WI38 (cell line): ENCODE data around the gene TSPO.

Experiments used
- H3K4me3 ChIP-seq: 2 replicates; pipeline ENCODE4 v1.5.1; 2011; ENCODE audit warnings: low read depth, mild to moderate bottlenecking, control low read depth, low read length
- TF ChIP-seq, protein P1 (sequence below): IDR thresholded peaks from 2 replicates; pipeline ENCODE4 v1.5.1; 2012; ENCODE audit warnings: low read depth, mild to moderate bottlenecking, control low read depth, low read length

TSPO gene

DNA sequence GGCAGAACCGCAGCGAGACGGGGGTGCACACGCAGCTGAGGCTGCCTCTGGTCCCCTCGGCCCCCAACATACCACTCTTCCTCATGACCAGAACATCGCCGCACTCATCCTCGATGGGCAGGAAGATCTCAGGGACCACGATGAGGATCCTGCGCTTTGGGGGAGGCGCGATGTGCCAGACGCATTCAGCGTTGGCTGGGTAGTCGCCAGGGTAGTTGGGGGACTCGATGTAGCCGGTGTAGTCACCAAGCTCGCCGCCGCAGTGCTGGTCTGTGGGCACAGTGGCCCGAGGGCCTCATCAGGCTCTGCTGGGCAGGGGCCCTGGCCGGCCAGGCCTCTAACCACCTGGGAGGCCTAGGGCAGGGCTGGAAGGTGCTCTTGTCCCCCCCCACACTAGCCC lies 58.6 kb downstream of the TSPO start:
- no peak overlapping the region for H3K4me3 ChIP-seq
- TF ChIP-seq, protein P1, sequence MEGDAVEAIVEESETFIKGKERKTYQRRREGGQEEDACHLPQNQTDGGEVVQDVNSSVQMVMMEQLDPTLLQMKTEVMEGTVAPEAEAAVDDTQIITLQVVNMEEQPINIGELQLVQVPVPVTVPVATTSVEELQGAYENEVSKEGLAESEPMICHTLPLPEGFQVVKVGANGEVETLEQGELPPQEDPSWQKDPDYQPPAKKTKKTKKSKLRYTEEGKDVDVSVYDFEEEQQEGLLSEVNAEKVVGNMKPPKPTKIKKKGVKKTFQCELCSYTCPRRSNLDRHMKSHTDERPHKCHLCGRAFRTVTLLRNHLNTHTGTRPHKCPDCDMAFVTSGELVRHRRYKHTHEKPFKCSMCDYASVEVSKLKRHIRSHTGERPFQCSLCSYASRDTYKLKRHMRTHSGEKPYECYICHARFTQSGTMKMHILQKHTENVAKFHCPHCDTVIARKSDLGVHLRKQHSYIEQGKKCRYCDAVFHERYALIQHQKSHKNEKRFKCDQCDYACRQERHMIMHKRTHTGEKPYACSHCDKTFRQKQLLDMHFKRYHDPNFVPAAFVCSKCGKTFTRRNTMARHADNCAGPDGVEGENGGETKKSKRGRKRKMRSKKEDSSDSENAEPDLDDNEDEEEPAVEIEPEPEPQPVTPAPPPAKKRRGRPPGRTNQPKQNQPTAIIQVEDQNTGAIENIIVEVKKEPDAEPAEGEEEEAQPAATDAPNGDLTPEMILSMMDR, result no peak

DNA sequence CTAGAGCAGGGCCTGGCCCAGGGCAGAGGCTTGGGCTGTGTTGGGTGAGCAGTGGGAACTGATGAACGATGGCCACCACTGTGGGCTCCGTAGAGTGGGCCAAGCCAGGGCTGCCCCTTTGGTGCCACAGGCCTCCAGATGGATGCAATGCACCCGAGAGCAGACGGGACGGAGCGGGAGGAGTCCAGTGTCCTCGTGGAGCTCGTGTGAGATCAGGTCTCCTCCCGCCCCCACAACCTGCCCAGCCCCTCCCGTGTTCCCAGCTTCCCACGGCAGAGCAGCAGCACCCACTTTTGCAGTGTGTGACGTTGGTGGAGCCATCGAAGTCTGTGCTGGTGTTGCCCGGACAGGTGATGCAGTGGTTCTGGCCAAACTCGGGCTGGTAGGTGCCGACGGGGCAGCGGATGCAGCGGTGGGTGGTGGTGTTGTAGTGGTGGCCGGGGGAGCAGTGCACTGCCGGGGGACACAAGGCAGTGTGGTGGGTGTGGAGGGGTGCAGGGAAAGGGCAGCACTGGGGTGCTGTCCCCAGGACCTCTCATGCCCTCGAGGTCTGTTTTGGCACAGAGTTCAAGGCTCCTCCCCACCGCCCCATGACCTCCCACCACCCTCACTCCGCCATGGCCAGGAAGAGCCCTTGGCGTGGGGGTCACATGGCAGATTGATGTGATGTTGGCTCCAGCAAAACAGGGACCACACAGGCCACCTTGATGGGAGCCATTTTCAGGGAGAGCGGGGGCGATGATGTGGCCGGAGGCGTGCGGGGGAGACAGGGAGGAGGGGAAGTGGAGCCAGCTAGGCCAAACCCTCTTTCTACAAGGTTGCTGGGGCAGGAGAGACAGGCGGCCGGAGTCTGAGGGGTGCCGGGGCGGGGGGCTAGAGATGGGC lies 59.5 kb downstream of the TSPO start:
- H3K4me3 ChIP-seq, result no peak overlapping the region

DNA sequence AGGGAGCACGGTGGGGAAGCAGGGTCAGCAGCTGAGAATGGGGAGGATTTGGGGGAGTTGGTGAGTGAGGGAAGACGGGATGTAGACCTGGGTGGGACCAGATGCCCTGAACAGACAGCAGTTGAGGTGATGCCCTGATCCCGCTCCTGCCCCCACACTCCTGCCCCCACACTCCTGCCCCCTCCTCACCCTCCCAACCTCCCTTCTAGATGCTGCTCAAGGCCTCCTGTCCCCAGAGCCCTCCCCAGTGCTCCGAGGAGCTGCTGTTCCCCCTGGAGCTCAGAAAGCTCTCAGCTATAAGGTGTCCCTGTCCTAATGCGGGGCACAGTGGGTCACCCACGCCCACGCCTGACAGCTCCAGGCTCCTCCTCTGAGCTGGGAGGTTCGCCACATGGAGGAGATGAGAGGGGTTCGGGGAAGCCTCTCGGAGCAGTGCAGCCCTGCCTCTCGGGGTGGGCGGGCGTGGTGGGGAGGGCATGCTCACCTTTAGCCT lies 60.6 kb downstream of the TSPO start:
- no peak overlapping the region for H3K4me3 ChIP-seq
- TF ChIP-seq, protein P1, result no peak

More for the DNA sequence above, 59.5 kb downstream of the TSPO start:
- TF ChIP-seq, protein P1, result no peak

DNA sequence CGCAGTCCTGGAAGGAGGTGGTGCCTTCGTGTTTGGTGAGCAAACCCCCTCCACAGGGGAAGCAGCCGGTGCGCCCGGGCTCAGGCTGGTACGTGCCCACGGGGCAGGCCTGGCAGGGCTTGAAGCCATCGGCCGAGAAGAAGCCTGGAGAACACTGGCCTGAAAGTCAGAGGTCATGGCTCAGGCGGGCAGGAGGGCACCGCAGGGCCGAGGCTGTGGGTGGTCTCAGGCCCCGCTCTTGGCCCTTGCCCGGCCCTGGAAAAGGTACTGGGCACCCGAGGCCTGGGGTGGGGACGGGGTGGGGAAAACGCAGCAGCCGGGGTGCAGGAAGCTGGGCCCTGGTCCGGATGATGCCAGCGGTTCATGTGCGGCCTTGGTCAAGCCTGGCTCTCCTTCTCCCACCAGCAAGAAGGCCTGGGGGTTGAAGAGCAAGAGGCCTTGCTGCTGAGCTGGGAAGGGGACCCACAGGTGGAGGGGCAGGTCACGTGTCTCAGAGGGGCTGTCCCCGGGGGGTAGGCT lies 61.1 kb downstream of the TSPO start:
- TF ChIP-seq, protein P1, result no peak
- no peak overlapping the region for H3K4me3 ChIP-seq
